Glomerular endothelial cell (primary cell): ENCODE results near the gene PID1. TPM values are rescaled to one million over a fixed set of nuclear protein-coding genes. Genes with fewer than 3 reads are reported as not detected.
"Not testable (repeated sequence)": the region's sequence is repeated elsewhere in the genome, so short reads cannot be mapped to it uniquely, and the experiment has no call there.

Experiments used
- DNase-seq: peaks from one replicate; pipeline ENCODE4 v3.0.0-alpha.2; 2011; ENCODE audit warnings: low read depth, low spot score; ENCODE audit errors: extremely low read depth
- total RNA-seq: library from RNA; depleted of rRNA; stranded (reverse); fragments of >200 nt; gene quantifications from 2 replicates; pipeline ENCODE4 v1.2.3, GENCODE V29; 2015

The PID1 gene
- total RNA-seq, 1 donor from 2014 or later, result 0.99 TPM

DNA sequence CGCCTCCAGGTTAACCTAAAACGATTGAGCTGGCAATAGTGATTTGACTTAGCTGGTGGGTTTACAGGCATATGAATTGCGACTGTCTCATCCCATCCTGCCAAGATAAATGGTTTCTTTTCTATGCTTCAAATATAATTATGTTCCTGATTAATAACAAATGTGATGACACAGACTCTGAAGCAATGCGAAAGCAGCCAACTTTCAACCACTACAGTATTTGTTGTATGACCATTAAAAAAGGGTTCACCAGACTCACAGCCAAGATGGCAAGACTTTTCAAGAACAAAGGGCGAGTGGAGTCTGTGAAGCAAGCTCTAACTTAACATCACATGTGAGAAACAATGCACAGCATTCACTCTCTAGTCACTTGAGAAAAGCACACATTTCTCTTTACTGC lies 186.6 kb downstream of the PID1 start:
- no peak for DNase-seq

DNA sequence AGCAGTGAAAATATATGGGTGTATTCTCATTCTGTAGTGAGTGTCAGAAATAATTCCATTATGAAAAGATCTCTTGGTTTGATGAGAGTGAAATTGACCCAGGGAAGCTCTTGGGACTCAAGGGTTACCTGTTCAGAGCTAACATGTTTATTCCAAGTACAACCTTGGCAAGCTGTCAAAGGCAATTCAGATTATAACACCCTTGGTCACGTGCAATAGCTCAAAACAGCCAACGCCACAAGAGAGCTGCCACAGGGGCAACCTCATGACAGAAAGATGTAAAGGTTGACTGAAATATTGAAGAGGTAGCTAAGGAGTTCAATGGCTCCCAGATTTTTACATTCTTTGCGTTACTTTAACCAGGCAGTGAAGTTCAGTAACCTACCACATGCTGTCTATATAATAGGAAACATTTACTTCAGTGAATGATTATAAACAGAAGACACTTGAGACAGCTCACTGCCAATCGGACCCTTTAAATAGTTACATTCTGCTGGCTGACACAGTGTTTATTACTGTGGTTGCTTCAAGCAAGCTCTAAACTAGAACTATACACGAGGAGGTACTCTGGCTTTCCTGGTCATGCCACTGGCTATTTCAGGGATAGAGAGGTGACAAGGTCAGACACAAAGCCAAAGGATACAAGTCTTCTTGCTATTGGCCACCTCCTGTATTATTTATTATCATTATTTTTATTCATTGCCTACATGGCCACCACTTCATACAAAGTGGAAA lies 187.3 kb downstream of the PID1 start:
- no peak for DNase-seq

DNA sequence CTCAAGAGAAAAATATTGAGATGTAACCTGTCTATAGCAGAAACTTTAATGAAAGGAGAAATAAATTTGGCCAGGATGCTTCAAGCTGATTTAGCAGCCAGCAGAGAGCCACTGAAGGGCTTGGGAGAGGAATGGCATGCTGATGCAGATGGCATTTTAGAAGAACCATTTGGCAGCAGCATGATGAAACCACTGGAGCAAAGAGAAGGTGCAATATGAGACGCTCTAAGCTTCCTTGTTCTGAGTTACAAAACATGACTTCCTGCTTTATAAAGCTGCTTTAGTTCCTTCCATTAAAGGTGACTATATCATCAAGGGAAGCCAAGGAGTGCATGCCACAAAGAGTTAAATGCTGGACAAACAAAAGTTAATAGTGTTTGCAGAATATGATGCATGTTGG lies 189.7 kb downstream of the PID1 start:
- no peak for DNase-seq

DNA sequence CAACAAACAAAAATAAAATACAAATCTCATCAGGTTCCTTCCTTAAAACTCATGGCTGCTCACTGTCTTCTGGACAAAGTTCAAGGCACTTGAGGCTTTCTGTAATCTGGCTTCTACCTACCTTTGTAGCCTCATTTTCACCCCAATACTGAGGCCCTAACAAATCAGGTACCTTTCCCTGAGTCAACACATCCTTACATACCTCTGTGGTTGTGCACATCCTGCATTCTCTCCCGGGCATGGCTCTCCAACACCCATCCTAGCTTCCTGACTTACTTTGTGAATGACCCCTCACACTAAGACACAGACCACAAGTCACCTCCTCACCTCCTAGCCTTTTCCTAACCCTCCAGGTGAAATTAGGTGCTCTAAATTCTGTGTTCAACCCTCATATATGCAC lies 190.9 kb downstream of the PID1 start:
- DNase-seq, result no peak

DNA sequence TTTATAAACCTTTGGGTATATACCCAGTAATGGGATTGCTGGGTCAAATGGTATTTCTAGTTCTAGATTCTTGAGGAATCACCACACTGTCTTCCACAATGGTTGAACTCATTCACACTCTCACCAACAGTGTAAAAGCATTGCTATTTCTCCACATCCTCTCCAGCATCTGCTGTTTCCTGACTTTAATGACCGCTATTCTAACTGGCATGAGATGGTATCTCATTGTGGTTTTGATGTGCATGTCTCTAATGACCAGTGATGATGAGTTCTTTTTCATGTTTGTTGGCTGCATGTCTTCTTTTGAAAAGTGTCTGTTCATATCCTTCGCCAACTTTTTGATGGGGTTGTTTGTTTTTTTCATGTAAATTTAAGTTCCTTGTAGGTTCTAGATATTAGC lies 194.2 kb downstream of the PID1 start:
- DNase-seq, result not testable (repeated sequence)

DNA sequence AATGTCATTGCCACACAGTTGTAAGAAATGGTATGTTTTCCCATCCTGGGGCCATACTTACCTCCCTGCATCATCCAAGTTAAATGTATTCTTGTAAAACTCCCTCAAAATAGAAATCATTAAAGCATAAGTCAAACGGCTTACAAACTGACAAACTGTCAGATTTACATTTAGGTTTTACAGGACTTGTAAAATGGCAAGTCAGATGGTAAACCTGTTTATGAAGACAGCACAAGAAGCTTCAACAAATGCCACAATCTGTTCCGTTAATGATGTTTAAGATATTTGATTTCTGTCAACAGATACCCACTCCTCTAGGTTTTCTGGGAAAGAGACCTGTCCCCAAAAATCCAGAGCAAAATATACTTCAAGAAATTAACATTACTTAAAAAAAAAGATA lies 197.2 kb downstream of the PID1 start:
- DNase-seq, result no peak

DNA sequence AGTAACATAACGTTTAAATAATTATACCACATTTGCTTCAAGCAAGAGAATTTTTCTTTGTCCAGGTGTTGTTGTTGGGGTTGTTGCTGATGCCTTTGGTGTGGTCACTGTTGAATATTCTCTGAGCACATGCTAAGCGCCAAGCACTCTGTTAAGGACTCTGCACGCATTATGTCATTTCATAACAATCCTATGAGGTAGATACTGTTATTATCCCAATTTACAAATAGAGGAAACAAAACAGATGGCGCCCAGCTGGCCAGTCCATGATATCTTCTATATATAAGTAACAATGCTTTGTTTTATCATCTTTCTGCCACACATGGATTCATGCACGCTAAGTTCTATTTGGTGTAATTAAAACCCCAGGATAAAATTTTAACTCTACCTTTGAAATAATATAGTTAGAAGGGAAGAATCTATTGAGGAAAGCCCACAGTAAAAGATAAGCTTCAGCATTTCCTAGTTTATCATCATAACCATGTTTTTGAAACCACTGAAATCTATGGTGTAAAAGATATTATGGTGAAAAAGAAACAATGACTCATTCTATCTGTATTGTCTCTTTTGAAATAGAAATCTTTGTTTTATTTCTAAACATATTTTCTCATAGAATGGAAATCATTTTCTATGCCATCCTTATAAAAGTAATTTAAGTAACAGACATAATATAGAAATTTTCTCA lies 199.7 kb downstream of the PID1 start:
- DNase-seq, result no peak

DNA sequence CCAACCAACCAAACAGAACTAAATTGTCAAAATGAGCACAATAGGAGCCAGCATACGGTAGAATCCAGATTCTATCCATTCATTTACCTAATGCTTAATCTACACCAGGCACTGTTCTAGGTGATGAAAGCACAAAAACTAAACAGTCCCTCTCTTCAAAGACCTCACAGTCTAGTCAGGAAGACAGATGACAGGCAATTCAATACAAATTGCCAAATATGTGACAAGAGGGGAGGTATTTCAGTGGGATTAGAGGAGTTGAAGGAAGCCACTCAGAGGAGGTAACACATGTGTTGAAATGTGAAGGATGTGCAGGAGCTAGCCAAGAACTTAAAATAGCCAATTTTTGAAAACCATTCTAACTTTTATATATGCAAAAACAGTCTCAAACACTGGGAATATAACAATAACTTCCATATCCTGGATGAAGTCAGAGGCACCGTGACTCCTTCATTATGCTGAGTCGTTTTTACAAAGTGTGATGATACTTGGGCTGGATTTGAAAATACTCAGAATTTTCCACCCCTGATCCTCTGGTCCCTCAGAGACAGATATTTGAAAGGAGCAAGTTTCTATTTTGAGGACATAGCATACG lies 204.9 kb downstream of the PID1 start:
- DNase-seq, result no peak

DNA sequence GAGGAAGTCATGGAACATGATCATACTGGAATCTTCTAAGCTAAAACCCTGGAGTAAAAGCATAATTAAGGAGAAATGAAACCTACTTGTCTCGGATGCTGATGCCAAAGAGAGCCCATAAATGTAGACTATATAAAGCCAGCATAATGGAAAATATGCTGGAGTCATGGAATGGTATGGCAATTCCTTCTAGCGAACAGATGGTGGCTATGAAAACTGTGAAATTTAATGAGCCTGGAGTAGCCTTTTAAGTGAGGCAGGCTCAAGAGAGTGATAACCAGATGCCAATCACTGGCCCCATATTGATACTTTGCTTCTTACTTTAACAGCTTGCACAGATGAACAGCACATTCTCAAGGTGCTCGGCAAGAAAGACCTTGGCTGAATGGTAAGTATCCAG lies 206.3 kb downstream of the PID1 start:
- DNase-seq, result no peak

DNA sequence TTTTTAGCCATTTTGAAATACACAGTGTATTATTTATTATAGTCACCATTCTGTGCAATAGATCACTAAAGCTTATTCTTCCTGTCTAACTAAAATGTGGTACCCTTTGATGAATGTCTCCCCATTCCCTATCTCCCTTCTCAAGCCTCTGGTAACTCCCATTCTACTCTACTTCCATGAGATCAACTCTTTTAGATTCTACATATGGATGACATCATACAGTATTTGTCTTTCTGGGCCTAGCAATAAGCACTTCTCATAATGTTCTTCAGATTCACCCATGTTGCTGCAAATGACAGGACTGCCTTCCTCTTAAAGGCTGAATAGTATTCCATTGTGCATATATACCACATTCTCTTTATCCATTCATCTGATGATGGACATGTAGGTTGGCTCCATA lies 210.9 kb downstream of the PID1 start:
- no peak for DNase-seq

DNA sequence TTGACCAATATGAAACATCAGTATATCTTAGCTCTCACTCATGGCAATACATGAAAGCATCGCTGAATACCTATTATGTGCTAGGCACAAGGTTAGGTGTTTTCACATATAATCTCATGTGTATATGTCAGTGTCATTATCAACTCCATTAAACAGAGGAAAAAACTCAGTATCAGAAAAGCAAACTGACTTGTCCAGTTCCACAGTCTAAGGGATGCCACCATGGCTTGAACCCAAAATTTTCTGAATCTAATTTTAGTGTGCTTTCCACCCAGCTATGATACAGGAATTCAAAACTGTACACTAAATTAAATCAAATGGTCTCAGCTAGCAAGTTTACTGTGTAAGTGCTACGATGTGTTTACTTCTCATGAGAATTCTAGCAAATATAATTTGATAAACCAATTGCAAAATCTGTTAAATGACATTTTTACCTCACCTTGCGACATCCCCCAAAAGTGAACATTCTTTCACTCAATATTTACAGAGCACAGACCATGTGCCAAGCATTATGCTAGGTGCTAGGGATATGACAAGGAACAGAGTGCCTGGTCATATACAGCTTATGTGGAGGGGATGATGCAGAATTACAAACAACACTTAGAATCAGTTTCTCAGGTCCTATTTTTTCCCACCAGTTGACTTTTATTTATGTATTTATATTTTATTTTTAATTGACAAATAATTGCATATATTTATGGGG lies 211.6 kb downstream of the PID1 start:
- DNase-seq, result no peak

DNA sequence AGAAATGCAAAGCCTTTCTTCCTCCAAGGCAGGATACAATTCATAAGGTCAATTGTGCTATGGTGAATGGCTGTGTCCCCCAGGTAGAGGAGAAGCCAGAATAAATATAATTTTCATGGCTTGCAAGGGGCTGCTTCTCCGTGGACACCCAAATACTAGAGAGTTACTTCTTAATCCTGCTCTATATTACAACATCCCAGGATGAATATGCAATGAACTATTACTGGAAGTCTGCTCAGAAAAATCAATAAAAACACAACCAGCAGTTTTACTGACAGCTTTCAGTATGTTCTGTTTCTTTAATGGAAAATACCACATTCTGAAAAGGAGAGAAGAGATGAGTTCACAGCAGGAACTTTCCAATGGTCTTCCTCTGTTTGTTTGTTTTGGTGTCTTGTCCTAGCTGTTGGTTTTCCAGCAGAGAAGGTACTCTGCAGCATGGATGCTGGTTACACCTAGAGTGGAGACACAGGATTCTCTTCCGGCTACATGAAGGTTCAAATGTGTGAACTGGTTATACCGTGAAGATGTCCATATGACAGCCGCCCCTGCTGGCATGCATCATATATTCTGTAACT lies 213.0 kb downstream of the PID1 start:
- DNase-seq, result no peak

DNA sequence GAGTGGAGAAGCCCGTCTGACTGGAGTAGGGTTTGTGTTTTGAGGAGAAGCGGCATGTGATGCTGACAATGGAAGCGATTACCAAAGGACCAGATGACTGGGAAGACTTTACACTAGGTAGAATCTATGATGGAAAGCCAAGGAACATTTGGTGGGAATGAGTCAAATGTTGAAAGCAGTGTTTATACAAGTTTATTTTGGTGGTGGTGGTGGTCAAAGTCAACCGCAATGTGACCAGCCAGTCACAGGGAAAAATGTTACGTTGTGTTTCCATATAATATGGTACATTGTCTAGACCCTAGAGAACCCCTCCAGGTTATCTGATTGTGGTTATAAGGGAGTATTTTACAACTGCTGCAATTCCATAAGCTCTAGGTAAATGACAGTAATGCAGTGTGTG lies 216.8 kb downstream of the PID1 start:
- no peak for DNase-seq

DNA sequence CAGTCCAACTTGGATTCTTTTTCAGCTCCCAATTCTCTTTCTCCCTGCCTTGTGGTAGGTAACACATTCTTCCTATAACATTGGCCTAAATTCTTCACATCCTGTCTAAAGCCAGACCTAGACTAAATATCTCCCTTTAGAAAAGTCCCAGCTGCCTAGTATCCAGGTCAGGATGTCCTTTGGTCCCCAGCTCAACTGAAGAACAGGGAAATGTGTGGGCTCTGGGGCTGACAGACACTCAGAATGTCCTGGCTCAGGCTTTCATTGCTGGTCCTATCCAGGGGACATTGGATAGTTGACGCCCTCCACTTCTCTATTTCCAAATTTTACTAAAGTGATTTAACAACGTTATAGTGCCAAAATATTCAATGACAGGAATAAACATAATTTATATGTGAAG lies 219.3 kb downstream of the PID1 start:
- no peak for DNase-seq

DNA sequence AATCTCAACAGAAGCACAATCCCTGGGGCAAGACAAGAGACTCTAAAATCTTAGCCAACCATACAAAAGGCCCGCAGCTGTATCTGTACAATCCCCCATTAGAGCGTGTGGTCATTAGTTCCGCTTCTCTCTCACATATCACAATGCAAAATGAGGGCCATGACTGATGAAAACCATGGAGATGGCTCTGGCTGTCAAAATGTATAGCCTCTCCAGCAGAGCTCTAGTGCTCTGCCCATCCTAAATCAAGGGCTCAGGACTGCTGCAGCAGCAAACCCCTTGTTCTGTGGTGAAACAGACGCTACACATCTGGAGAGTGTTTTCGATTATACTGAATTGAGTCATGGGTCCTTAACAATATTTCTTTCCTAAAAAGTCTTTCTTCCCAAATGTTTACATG lies 221.0 kb downstream of the PID1 start:
- no peak for DNase-seq

DNA sequence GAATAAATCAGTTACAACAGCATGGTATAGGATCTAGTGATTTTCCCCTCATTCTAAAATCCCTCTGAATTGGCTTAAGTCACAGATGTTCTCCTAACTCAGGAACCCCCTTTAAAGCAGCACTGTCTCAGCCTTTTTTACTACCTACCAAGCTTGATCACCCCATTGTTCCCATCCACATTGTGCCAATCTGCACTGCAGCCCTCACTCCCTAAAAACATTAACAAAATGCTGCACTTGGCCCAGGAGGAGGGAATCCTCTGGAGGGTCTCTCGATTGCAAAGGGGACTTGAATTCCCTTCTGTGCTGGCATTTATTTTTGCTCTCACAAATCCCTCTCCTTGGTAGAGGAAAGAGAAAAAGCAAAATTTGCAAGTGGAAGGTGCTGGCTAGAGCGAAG lies 223.0 kb downstream of the PID1 start:
- no peak for DNase-seq

DNA sequence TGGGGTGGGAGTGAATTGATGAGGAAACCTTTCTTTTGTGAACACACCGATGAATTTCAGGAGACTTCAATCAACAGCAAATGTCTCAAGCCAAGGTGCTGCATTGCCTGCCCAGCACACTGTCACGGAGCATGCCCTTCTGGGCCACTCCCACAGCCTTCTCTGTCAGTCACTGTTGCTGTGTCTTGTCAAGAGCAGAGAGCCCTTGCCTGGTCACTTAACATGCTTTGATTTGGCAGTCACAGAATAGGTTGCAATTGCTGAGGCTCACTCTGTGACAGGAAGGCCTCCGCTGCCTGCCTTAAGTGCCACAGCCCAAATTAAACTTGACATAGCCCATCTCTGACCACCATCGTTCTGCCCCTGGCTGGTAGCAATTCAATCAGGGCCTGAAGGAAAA lies 225.4 kb downstream of the PID1 start:
- no peak for DNase-seq

DNA sequence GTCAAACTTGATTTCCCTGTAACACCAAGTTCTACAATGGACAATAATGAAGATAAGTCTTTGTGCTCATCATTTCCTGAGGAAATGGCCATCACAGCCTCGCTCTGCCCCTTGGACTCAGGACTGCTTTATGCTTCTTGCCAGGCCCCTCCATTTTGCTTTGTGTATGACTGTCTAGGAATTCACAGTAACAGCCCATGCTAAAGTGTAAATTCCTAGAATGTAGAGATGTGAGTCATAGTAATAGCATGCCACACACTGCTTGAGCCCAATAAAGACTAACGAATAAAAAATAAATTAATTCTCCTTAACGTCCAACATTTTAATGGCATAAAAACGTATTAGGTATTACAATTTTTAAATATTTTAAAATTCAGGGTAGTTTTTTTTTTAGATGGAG lies 226.5 kb downstream of the PID1 start:
- DNase-seq, result no peak

DNA sequence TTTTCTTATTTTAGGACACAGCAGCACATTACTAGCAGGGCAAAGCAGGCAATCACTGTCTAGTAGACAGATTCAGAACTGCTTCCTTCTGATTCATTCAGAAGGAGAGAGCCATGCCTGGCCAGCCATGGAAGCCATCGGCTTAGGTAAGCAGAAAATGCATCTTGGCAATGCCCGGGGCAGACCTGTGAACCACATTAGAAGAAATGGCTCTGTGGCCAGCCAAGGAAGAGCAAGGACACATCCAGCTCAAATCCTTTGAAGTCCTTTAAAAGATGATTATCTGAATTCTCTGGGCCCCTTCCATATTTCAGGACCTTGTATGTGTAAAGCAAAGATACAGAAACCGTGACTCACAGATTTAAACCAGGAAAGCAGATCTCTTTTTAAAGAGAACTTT lies 227.4 kb downstream of the PID1 start:
- no peak for DNase-seq

DNA sequence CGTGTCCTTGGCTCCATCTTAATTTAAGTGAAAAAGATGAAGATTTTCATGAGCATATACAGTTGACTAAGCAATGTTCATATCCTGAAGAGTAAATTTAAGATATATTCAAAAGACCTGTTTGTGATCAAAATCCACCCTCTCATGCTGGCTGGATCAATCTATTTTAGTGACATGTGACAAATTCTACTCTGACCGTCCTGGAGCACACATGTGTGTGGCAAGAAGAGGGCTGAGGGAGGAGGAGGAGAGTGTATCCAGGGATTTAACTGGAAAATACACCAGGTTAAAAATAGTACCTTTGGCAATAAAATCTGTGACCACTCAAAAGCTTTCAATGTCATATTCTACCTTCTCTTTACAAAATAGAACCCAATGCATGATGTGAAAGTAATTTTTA lies 228.7 kb downstream of the PID1 start:
- no peak for DNase-seq

DNA sequence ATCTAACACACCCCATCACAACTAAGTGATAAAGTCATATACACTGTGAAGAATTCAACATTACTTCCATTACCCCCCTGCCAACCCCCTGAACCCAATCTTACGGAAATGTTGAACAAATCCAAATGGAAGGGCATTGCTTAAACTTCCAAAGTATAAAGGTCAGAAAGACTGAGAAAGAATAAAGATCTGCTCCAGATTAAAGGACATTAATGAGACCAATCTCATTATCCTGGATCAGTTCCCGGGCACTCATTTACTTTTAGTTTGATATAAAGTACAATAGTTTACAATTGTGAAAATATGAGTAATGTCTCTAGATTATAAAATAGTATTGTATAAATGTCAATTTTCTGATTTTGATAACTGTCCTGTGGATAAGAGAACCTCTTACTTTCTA lies 229.4 kb downstream of the PID1 start:
- DNase-seq, result no peak
